BE2C (cell line): ENCODE measurements around the gene ITGA8.
"Not testable (repeated sequence)": the region's sequence is repeated elsewhere in the genome, so short reads cannot be mapped to it uniquely, and the experiment has no call there.

Experiments
- DNase-seq: peaks from one replicate; pipeline ENCODE4 v3.0.0-alpha.2; 2020
- H3K27me3 ChIP-seq: fragments of 250-450 bp; sonication (Bioruptor Pico); 2 replicates; pipeline ENCODE4 v1.5.1; 2020; ENCODE audit warnings: mild to moderate bottlenecking
- H3K36me3 ChIP-seq: fragments of 250-450 bp; sonication (Bioruptor Pico); 2 replicates; pipeline ENCODE4 v1.5.1; 2020; ENCODE audit warnings: mild to moderate bottlenecking
- H3K4me1 ChIP-seq: fragments of 250-450 bp; sonication (Bioruptor Pico); 2 replicates; pipeline ENCODE4 v1.5.1; 2020
- H3K4me3 ChIP-seq: 2 replicates; pipeline ENCODE4 v1.5.1; 2011; ENCODE audit warnings: low read depth, low read length
- H3K9me3 ChIP-seq: fragments of 250-450 bp; sonication (Bioruptor Pico); 2 replicates; pipeline ENCODE4 v1.5.1; 2020
- TF ChIP-seq, protein P1 (sequence below): IDR thresholded peaks from 2 replicates; pipeline ENCODE4 v1.5.1; 2012; ENCODE audit warnings: mild to moderate bottlenecking, low read depth, low read length

The ITGA8 gene

GRCh38 chr10:15541376-15541775, 178.3 kb downstream of the ITGA8 start:
- DNase-seq, result no peak
- Histone ChIP-seq H3K4me1 (no peaks in the 10 kb centered on the region), H3K36me3 (no peaks in the 10 kb centered on the region), H3K4me3 (no peak overlapping the region), H3K9me3 (no peaks in the 10 kb centered on the region), H3K27me3 (peaks cover 9% of the 10 kb centered on the region)
- TF ChIP-seq, protein P1, sequence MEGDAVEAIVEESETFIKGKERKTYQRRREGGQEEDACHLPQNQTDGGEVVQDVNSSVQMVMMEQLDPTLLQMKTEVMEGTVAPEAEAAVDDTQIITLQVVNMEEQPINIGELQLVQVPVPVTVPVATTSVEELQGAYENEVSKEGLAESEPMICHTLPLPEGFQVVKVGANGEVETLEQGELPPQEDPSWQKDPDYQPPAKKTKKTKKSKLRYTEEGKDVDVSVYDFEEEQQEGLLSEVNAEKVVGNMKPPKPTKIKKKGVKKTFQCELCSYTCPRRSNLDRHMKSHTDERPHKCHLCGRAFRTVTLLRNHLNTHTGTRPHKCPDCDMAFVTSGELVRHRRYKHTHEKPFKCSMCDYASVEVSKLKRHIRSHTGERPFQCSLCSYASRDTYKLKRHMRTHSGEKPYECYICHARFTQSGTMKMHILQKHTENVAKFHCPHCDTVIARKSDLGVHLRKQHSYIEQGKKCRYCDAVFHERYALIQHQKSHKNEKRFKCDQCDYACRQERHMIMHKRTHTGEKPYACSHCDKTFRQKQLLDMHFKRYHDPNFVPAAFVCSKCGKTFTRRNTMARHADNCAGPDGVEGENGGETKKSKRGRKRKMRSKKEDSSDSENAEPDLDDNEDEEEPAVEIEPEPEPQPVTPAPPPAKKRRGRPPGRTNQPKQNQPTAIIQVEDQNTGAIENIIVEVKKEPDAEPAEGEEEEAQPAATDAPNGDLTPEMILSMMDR, result no peak

- no peak for DNase-seq
- H3K4me3 ChIP-seq, result no peak overlapping the region
- no peaks in the 10 kb centered on the region for H3K36me3 ChIP-seq
- TF ChIP-seq, protein P1, result no peak
- no peaks in the 10 kb centered on the region for H3K9me3 ChIP-seq
- no peaks in the 10 kb centered on the region for H3K4me1 ChIP-seq
- H3K27me3 ChIP-seq, result peaks cover 14% of the 10 kb centered on the region
These were observed 179.0 kb downstream of the ITGA8 start for GRCh38 chr10:15540727-15541126.

DNA sequence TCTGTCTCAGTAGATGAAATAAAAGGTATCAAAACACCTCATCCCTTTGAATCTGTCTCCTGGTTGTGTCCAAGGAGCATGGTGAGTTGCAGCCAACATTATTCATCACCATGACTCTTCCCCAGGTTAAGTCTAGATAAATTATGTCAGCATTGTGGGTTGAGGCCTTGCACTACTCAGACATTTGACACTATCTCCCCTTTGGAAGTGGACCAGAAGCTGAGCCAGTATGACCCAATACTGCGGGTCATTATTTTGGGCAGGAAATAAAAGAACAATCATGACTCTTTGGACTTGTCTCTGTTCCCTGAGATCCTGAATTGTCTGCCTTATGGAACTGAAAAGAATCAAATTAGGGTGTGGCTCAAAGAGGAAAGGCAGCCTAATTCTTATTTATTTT, 180.5 kb downstream of the ITGA8 start:
- DNase-seq, result no peak
- Histone ChIP-seq H3K4me1 (no peaks in the 10 kb centered on the region), H3K36me3 (no peaks in the 10 kb centered on the region), H3K4me3 (no peak overlapping the region), H3K9me3 (no peaks in the 10 kb centered on the region), H3K27me3 (peaks cover 14% of the 10 kb centered on the region)
- TF ChIP-seq, protein P1, result no peak

DNA sequence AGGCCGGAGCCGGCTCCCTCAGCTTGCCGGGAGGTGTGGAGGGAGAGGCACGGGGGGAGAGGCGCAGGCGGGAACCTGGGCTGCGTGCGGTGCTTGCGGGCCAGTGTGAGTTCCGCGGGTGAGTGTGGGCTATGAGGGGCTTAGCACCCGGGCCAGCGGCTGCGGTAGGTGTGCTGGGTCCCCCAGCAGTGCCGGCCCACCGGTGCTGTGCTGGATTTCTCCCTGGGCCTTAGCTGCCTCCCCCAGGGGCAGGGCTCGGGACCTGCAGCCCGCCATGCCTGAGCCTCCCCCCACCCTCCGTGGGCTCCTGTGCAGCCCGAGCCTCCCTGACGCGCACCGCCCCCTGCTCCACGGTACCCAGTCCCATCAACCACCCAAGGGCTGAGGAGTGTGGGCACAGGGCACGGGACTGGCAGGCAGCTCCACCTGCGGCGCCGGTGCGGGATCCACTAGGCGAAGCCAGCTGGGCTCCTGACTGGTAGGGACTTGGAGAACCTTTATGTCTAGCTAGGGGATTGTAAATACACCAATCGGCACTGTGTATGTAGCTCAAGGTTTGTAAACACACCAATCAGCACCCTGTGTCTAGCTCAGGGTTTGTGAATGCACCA, 184.7 kb downstream of the ITGA8 start:
- H3K9me3 ChIP-seq, H3K4me1 ChIP-seq, H3K36me3 ChIP-seq, H3K4me3 ChIP-seq, DNase-seq: not testable (repeated sequence)
- peaks cover 20% of the 10 kb centered on the region for H3K27me3 ChIP-seq

- peaks cover 15% of the 10 kb centered on the region for H3K27me3 ChIP-seq
- H3K9me3 ChIP-seq, result no peaks in the 10 kb centered on the region
- DNase-seq, result no peak
- H3K36me3 ChIP-seq, result no peaks in the 10 kb centered on the region
- TF ChIP-seq, protein P1, result no peak
- no peaks in the 10 kb centered on the region for H3K4me1 ChIP-seq
- no peak overlapping the region for H3K4me3 ChIP-seq
These were observed 187.6 kb downstream of the ITGA8 start for GRCh38 chr10:15531927-15532722.

GRCh38 chr10:15528859-15529239, 190.9 kb downstream of the ITGA8 start:
- H3K27me3 ChIP-seq, result peaks cover 6% of the 10 kb centered on the region; the same call in 1 of the 2 replicates
- TF ChIP-seq, protein P1, result no peak

More at GRCh38 chr10:15528859-15529239, 190.9 kb downstream of the ITGA8 start:
- Histone ChIP-seq H3K36me3 (no peaks in the 10 kb centered on the region), H3K4me1 (no peaks in the 10 kb centered on the region), H3K9me3 (no peaks in the 10 kb centered on the region), H3K4me3 (no peak overlapping the region)
- DNase-seq, result no peak
